HL-60 (cell line): ENCODE results near the gene C4B.

Experiments used
- DNase-seq, 2 experiments: peaks; one replicate each; pipeline ENCODE4 v3.0.0-alpha.2; 2010 to 2020; ENCODE audit warnings: low read depth in 1 of 2, low spot score in 1 of 2
- H3K27ac ChIP-seq: fragments of 250-450 bp; sonication (Bioruptor Pico); replicated peaks from 2 replicates; pipeline ENCODE4 v1.5.1; 2020; ENCODE audit warnings: mild to moderate bottlenecking, moderate library complexity
- H3K27me3 ChIP-seq: fragments of 250-450 bp; sonication (Bioruptor Pico); 2 replicates; pipeline ENCODE4 v1.5.1; 2021; ENCODE audit warnings: mild to moderate bottlenecking, moderate library complexity; ENCODE audit not compliant: insufficient read depth, poor library complexity, severe bottlenecking
- H3K4me3 ChIP-seq: replicated peaks from 2 replicates; pipeline ENCODE4 v1.5.1; 2011; ENCODE audit warnings: mild to moderate bottlenecking, control low read depth, low read length; ENCODE audit not compliant: insufficient read depth
- GABPA ChIP-seq: IDR thresholded peaks from 2 replicates; pipeline ENCODE4 v1.6.1; 2012; ENCODE audit warnings: low read depth
- POLR2AphosphoS5 ChIP-seq: IDR thresholded peaks from 2 replicates; pipeline ENCODE4 v1.6.1; 2012; ENCODE audit warnings: low read depth
- SPI1 ChIP-seq: IDR thresholded peaks from 2 replicates; pipeline ENCODE4 v1.6.1; 2012; ENCODE audit warnings: low read depth, mild to moderate bottlenecking, borderline replicate concordance
- TF ChIP-seq, protein P1 (sequence below): IDR thresholded peaks from 2 replicates; pipeline ENCODE4 v1.6.1; 2012; ENCODE audit warnings: low read depth; ENCODE audit not compliant: insufficient replicate concordance
- TF ChIP-seq, protein P2 (sequence below): IDR thresholded peaks from one replicate; pipeline ENCODE4 v1.5.1; 2011; ENCODE audit warnings: low read length, control low read depth, inconsistent platforms; ENCODE audit not compliant: insufficient read depth

C4B gene

DNA sequence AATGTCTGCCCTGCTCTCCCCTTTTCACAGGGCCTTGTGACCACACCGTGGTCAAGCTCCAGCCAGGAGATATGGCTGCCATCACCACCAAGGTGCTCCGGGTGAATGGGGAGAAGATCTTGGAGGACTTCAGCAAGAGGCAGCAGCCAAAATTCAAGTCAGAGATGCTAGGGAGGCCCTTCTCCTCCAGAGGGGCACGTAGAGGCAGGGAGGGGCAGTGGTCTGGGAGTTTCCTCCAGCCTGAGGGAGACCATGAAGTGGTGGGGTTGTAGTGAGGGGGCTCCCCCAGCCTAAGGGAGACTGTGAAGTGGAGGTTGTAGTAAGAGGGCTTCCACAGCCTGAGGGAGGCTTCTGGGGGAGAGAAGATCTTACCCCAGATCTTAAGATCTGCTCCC is 46.7 kb upstream of the C4B start:
- TF ChIP-seq, protein P1, sequence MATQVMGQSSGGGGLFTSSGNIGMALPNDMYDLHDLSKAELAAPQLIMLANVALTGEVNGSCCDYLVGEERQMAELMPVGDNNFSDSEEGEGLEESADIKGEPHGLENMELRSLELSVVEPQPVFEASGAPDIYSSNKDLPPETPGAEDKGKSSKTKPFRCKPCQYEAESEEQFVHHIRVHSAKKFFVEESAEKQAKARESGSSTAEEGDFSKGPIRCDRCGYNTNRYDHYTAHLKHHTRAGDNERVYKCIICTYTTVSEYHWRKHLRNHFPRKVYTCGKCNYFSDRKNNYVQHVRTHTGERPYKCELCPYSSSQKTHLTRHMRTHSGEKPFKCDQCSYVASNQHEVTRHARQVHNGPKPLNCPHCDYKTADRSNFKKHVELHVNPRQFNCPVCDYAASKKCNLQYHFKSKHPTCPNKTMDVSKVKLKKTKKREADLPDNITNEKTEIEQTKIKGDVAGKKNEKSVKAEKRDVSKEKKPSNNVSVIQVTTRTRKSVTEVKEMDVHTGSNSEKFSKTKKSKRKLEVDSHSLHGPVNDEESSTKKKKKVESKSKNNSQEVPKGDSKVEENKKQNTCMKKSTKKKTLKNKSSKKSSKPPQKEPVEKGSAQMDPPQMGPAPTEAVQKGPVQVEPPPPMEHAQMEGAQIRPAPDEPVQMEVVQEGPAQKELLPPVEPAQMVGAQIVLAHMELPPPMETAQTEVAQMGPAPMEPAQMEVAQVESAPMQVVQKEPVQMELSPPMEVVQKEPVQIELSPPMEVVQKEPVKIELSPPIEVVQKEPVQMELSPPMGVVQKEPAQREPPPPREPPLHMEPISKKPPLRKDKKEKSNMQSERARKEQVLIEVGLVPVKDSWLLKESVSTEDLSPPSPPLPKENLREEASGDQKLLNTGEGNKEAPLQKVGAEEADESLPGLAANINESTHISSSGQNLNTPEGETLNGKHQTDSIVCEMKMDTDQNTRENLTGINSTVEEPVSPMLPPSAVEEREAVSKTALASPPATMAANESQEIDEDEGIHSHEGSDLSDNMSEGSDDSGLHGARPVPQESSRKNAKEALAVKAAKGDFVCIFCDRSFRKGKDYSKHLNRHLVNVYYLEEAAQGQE: no peak
- TF ChIP-seq, protein P2, sequence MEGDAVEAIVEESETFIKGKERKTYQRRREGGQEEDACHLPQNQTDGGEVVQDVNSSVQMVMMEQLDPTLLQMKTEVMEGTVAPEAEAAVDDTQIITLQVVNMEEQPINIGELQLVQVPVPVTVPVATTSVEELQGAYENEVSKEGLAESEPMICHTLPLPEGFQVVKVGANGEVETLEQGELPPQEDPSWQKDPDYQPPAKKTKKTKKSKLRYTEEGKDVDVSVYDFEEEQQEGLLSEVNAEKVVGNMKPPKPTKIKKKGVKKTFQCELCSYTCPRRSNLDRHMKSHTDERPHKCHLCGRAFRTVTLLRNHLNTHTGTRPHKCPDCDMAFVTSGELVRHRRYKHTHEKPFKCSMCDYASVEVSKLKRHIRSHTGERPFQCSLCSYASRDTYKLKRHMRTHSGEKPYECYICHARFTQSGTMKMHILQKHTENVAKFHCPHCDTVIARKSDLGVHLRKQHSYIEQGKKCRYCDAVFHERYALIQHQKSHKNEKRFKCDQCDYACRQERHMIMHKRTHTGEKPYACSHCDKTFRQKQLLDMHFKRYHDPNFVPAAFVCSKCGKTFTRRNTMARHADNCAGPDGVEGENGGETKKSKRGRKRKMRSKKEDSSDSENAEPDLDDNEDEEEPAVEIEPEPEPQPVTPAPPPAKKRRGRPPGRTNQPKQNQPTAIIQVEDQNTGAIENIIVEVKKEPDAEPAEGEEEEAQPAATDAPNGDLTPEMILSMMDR: no peak
- no peak for TF ChIP-seq POLR2AphosphoS5
- no peak for TF ChIP-seq SPI1
- H3K4me3 ChIP-seq: no peak overlapping the region
- H3K27ac ChIP-seq: no peak overlapping the region
- DNase-seq: no peak
- H3K27me3 ChIP-seq: no peaks in the 10 kb centered on the region

DNA sequence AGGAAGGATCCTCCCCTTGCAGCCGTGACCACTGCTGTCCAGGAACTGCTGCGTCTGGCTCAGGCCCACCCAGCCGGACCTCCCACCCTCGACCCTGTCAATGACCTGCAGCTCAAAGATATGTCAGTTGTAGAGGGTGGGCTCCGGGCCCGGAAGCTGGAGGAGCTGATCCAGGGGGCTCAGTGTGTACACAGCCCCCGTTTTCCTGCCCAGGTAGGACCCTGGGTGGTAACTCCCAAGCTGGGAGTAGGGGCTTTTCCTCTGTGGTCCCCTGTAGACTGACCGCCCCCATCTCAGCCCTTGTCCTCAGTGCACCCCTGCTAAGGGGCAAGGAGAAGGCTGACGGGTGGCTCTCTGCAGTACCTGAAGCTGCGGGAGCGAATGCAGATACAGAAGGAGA is 46.3 kb upstream of the C4B start:
- TF ChIP-seq, protein P1: no peak
- TF ChIP-seq GABPA (no peak), SPI1 (no peak), POLR2AphosphoS5 (no peak)
- no peak for DNase-seq
- Histone ChIP-seq H3K4me3 (no peak overlapping the region), H3K27ac (no peak overlapping the region), H3K27me3 (no peaks in the 10 kb centered on the region)

DNA sequence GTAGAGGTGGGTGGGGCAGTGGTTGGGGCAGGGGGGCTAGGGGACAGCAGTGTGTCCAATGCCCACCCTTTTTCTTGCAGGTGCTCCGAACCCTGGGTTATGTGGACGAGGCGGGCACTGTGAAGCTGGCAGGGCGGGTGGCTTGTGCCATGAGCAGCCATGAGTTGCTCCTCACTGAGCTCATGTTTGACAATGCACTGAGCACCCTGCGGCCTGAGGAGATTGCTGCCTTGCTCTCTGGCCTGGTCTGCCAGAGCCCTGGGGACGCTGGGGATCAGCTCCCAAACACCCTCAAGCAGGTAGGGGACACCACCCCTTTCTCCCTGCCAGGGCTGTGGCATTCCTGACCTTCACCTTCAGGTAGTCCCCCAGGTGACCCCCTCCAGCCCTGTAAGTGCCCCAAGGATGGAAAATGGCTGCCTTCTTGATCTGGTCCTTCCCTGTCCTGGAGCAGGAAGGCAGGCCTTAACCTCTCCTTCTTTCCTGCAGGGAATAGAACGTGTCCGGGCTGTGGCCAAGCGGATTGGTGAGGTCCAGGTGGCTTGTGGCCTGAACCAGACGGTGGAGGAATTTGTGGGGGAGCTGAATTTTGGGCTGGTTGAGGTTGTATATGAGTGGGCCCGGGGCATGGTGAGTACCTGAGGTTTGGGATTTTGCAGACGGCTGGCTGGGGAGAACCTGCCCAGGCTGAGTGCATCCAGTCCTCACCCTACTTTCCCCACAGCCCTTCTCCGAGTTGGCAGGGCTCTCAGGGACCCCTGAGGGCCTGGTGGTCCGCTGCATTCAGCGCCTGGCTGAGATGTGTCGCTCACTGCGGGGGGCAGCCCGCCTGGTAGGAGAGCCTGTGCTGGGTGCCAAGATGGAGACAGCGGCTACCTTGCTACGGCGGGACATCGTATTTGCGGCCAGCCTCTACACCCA is 45.5 kb upstream of the C4B start:
- TF ChIP-seq, protein P2: no peak
- TF ChIP-seq POLR2AphosphoS5 (no peak), SPI1 (no peak), GABPA (no peak)
- TF ChIP-seq, protein P1: no peak
- Histone ChIP-seq H3K27me3 (no peaks in the 10 kb centered on the region), H3K27ac (no peak overlapping the region), H3K4me3 (no peak overlapping the region)
- DNase-seq: no peak
